ENCODE measurements around the gene ALDH1B1. TPM values are rescaled to one million over a fixed set of nuclear protein-coding genes. Genes with fewer than 3 reads are reported as not detected.

Gene ALDH1B1
- total RNA-seq, 5 donors from 2014 or later (not counting 1 experiment from before 2014, with no cell fraction given): 2.0 to 8.2 (median 5.2) TPM

GRCh38 chr9:38440516-38440915 is 48.0 kb downstream of the ALDH1B1 start:
- Histone ChIP-seq H3K9me3 (no peaks in the 10 kb centered on the region), H3K36me3 (ENCODE audit: control insufficient read depth in 2 of 2, extremely low read depth in 1 of 2, insufficient read depth in 1 of 2, low read length in 1 of 2) (no peaks in the 10 kb centered on the region), H3K27ac (ENCODE audit: low read length) (no peak overlapping the region), H3K27me3 (replicated peaks in 1 of 2; ENCODE audit: control insufficient read depth in 2 of 2, extremely low read depth in 1 of 2, insufficient read depth in 2 of 2, low read length in 1 of 2) (peaks cover 0 to 26% of the 10 kb centered on the region in 2 experiments), H3K4me1 (ENCODE audit: control insufficient read depth in 1 of 2, extremely low read depth in 1 of 2, insufficient read depth in 2 of 2, low read length in 2 of 2) (no peaks in the 10 kb centered on the region), H3K4me3 (ENCODE audit: control insufficient read depth in 1 of 2, extremely low read depth in 1 of 2, low read length in 1 of 2) (no peak overlapping the region)
- DNase-seq (no peak), ATAC-seq (replicated peaks in 1 of 4) (no peak)
- ChIA-PET POLR2A (no interaction called here), CTCF (no interaction called here)
- Mint-ChIP-seq H3K4me1 (peaks cover 0 to 1% (median 0%) of the 10 kb centered on the region in 3 donors), H3K9me3 (no peaks in the 10 kb centered on the region), H3K4me3 (no peak overlapping the region), H3K27me3 (peaks cover 10 to 17% of the 10 kb centered on the region in 2 donors), H3K36me3 (no peaks in the 10 kb centered on the region), H3K27ac (no peak overlapping the region)
- WGBS (ENCODE audit: insufficient coverage): no CpG with 5 or more reads among the region's 3 CpGs

DNA sequence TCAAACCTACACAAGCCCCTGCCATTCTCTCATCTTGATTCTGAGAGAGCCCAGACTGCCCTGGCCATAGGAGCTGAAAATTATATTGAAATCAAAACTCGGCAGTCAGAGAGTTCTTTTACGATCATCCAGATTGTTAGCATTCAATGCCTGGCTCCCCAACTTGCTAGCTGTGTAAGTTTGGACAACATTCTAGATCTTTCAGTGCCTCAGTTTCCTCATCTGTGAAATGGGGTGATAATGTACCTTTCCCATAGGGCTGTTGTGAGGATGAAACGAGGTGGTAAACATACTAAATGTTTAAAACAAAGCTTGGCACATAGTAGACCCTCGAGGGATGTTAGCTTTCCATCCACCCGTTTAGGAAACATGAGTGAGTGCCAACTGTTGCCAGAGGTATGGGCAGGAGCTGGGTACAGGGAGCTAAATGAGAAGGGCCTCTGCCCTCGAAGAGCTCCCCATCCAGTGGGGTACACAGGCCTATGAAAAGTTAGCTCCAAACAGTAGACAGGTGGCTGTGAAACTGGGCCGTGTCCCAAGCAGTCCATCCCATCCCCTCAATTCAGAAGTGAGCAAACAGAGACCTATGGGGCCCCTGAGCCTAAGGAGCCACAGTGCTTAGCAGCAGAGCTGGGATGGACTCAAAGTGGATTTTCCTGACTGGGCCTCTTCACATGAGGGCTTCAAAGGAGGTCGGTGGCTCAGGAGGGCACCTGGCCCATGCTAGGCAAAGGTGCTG is 49.0 kb downstream of the ALDH1B1 start:
- POLR2A ChIA-PET: no interaction called here
- Histone ChIP-seq H3K27ac (ENCODE audit: low read length) (no peak overlapping the region), H3K9me3 (no peaks in the 10 kb centered on the region), H3K27me3 (replicated peaks in 1 of 2; ENCODE audit: control insufficient read depth in 2 of 2, extremely low read depth in 1 of 2, insufficient read depth in 2 of 2, low read length in 1 of 2) (peaks cover 0 to 26% of the 10 kb centered on the region in 2 experiments), H3K36me3 (ENCODE audit: control insufficient read depth in 2 of 2, extremely low read depth in 1 of 2, insufficient read depth in 1 of 2, low read length in 1 of 2) (no peaks in the 10 kb centered on the region), H3K4me3 (ENCODE audit: control insufficient read depth in 1 of 2, extremely low read depth in 1 of 2, low read length in 1 of 2) (no peak overlapping the region), H3K4me1 (ENCODE audit: control insufficient read depth in 1 of 2, extremely low read depth in 1 of 2, insufficient read depth in 2 of 2, low read length in 2 of 2) (no peaks in the 10 kb centered on the region)
- DNase-seq (no peak), ATAC-seq (replicated peaks in 1 of 4) (no peak)
- WGBS (ENCODE audit: insufficient coverage): 70% methylated on average over 7 of the region's 8 CpGs
- Mint-ChIP-seq H3K36me3 (no peaks in the 10 kb centered on the region), H3K4me3 (no peak overlapping the region), H3K27me3 (peaks cover 12 to 21% of the 10 kb centered on the region in 2 donors), H3K4me1 (peaks cover 0 to 3% (median 0%) of the 10 kb centered on the region in 3 donors), H3K9me3 (no peaks in the 10 kb centered on the region), H3K27ac (no peak overlapping the region)
- CTCF ChIA-PET: no interaction called here

DNA sequence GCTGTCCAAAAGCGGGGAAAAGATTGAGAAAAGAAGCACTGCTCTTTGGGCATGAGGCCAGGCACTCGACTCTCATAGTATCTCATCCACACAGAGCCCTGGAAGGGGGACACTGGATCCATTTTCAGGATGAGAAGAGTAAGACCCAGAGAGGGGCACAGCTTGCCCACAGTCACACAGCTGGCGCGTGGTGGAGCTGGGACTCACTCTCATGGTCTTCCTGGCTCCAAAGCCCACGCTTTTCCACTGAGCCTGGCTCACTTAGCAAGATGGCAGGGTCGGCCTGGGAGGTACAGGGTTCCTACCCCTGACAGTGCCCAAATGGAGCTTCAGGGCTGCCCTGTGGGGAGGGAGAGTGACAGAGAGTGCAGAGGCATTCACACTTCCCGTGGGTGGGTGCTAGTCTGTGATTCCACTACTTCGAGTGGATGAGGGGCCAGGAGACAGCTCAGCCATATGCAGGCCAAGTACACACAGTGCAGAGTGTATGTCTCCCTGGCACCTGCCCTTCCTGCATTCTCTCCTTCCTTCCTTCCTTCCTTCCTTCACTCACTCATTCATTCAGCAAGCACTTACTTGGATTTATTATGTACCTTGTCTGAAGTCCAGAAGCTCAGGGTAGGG is 50.1 kb downstream of the ALDH1B1 start:
- ATAC-seq (replicated peaks in 1 of 4): no peak
- no peak overlapping the region for H3K27ac ChIP-seq (ENCODE audit: low read length)
- no peak for DNase-seq
- 52% methylated on average over 3 of the region's 8 CpGs for WGBS (ENCODE audit: insufficient coverage)
- Mint-ChIP-seq H3K27me3 (peaks cover 14 to 21% of the 10 kb centered on the region in 2 donors), H3K4me1 (peaks cover 0 to 3% (median 0%) of the 10 kb centered on the region in 3 donors), H3K36me3 (no peaks in the 10 kb centered on the region), H3K27ac (no peak overlapping the region), H3K4me3 (no peak overlapping the region), H3K9me3 (no peaks in the 10 kb centered on the region)
- ChIA-PET CTCF (no interaction called here), POLR2A (no interaction called here)
- H3K36me3 ChIP-seq (ENCODE audit: control insufficient read depth in 2 of 2, extremely low read depth in 1 of 2, insufficient read depth in 1 of 2, low read length in 1 of 2): no peaks in the 10 kb centered on the region
- H3K9me3 ChIP-seq: no peaks in the 10 kb centered on the region
- no peak overlapping the region for H3K4me3 ChIP-seq (ENCODE audit: control insufficient read depth in 1 of 2, extremely low read depth in 1 of 2, low read length in 1 of 2)
- H3K4me1 ChIP-seq (ENCODE audit: control insufficient read depth in 1 of 2, extremely low read depth in 1 of 2, insufficient read depth in 2 of 2, low read length in 2 of 2): no peaks in the 10 kb centered on the region
- H3K27me3 ChIP-seq (replicated peaks in 1 of 2; ENCODE audit: control insufficient read depth in 2 of 2, extremely low read depth in 1 of 2, insufficient read depth in 2 of 2, low read length in 1 of 2): peaks cover 0 to 26% of the 10 kb centered on the region in 2 experiments

GRCh38 chr9:38443181-38443580 is 50.7 kb downstream of the ALDH1B1 start:
- Mint-ChIP-seq H3K27me3 (peaks cover 12 to 21% of the 10 kb centered on the region in 2 donors), H3K27ac (no peak overlapping the region), H3K4me1 (peaks cover 0 to 3% (median 0%) of the 10 kb centered on the region in 3 donors), H3K9me3 (no peaks in the 10 kb centered on the region), H3K4me3 (no peak overlapping the region), H3K36me3 (no peaks in the 10 kb centered on the region)
- POLR2A ChIA-PET: no interaction called here
- H3K4me3 ChIP-seq (ENCODE audit: control insufficient read depth in 1 of 2, extremely low read depth in 1 of 2, low read length in 1 of 2): no peak overlapping the region
- WGBS (ENCODE audit: insufficient coverage): 85% methylated on average over 3 of the region's 7 CpGs
- ATAC-seq (replicated peaks in 1 of 4): no peak
- CTCF ChIA-PET: no interaction called here
- no peaks in the 10 kb centered on the region for H3K4me1 ChIP-seq (ENCODE audit: control insufficient read depth in 1 of 2, extremely low read depth in 1 of 2, insufficient read depth in 2 of 2, low read length in 2 of 2)
- H3K27me3 ChIP-seq (replicated peaks in 1 of 2; ENCODE audit: control insufficient read depth in 2 of 2, extremely low read depth in 1 of 2, insufficient read depth in 2 of 2, low read length in 1 of 2): peaks cover 0 to 26% of the 10 kb centered on the region in 2 experiments
- no peaks in the 10 kb centered on the region for H3K9me3 ChIP-seq
- no peak overlapping the region for H3K27ac ChIP-seq (ENCODE audit: low read length)
- DNase-seq: no peak
- H3K36me3 ChIP-seq (ENCODE audit: control insufficient read depth in 2 of 2, extremely low read depth in 1 of 2, insufficient read depth in 1 of 2, low read length in 1 of 2): no peaks in the 10 kb centered on the region

DNA sequence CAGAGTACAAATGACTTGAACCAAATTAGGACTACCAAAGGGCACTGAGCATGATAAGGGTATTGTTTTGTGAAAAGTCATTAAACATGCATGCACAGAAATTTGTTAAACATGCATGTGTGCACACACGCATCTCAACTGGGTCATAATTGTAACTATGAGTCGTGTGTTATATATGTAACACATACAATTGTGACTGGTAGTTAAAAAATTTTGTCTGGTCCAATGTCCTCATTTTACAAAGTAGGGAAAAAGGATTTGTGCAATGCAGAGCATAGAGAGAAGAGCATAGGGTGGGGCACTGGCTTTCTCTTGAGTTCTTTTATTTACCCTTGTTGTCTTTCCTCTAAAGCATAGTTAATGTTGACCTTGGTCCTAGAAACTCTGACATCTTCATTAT is 51.1 kb downstream of the ALDH1B1 start:
- Mint-ChIP-seq H3K27me3 (peaks cover 11 to 21% of the 10 kb centered on the region in 2 donors), H3K27ac (no peak overlapping the region), H3K4me1 (peaks cover 0 to 3% (median 0%) of the 10 kb centered on the region in 3 donors), H3K4me3 (no peak overlapping the region), H3K36me3 (no peaks in the 10 kb centered on the region), H3K9me3 (no peaks in the 10 kb centered on the region)
- no peak for DNase-seq
- H3K27ac ChIP-seq (ENCODE audit: low read length): no peak overlapping the region
- no peaks in the 10 kb centered on the region for H3K9me3 ChIP-seq
- H3K4me3 ChIP-seq (ENCODE audit: control insufficient read depth in 1 of 2, extremely low read depth in 1 of 2, low read length in 1 of 2): no peak overlapping the region
- ChIA-PET CTCF (no interaction called here), POLR2A (no interaction called here)
- peaks cover 0 to 26% of the 10 kb centered on the region in 2 experiments for H3K27me3 ChIP-seq (replicated peaks in 1 of 2; ENCODE audit: control insufficient read depth in 2 of 2, extremely low read depth in 1 of 2, insufficient read depth in 2 of 2, low read length in 1 of 2)
- H3K4me1 ChIP-seq (ENCODE audit: control insufficient read depth in 1 of 2, extremely low read depth in 1 of 2, insufficient read depth in 2 of 2, low read length in 2 of 2): no peaks in the 10 kb centered on the region
- WGBS (ENCODE audit: insufficient coverage): no CpG with 5 or more reads among the region's 2 CpGs
- ATAC-seq (replicated peaks in 1 of 4): no peak
- H3K36me3 ChIP-seq (ENCODE audit: control insufficient read depth in 2 of 2, extremely low read depth in 1 of 2, insufficient read depth in 1 of 2, low read length in 1 of 2): no peaks in the 10 kb centered on the region

- POLR2A ChIA-PET: no interaction called here
- Histone ChIP-seq H3K36me3 (ENCODE audit: control insufficient read depth in 2 of 2, extremely low read depth in 1 of 2, insufficient read depth in 1 of 2, low read length in 1 of 2) (no peaks in the 10 kb centered on the region), H3K27me3 (replicated peaks in 1 of 2; ENCODE audit: control insufficient read depth in 2 of 2, extremely low read depth in 1 of 2, insufficient read depth in 2 of 2, low read length in 1 of 2) (peaks cover 0 to 17% of the 10 kb centered on the region in 2 experiments), H3K9me3 (no peaks in the 10 kb centered on the region), H3K27ac (ENCODE audit: low read length) (no peak overlapping the region), H3K4me1 (ENCODE audit: control insufficient read depth in 1 of 2, extremely low read depth in 1 of 2, insufficient read depth in 2 of 2, low read length in 2 of 2) (no peaks in the 10 kb centered on the region), H3K4me3 (ENCODE audit: control insufficient read depth in 1 of 2, extremely low read depth in 1 of 2, low read length in 1 of 2) (no peak overlapping the region)
- ATAC-seq (replicated peaks in 1 of 4) (peak in 1 of 4 experiments; percentile 33), DNase-seq (no peak)
- no peak overlapping the region for H3K4me3 Mint-ChIP-seq
- no peak overlapping the region for H3K27ac Mint-ChIP-seq
- WGBS (ENCODE audit: insufficient coverage): no CpG with 5 or more reads among the region's 11 CpGs
- peaks cover 5% of the 10 kb centered on the region for H3K36me3 Mint-ChIP-seq
- H3K9me3 Mint-ChIP-seq: peaks cover 1 to 7% (median 4%) of the 10 kb centered on the region in 3 donors
- H3K27me3 Mint-ChIP-seq: peaks cover 5 to 31% of the 10 kb centered on the region in 2 donors
- H3K4me1 Mint-ChIP-seq: peaks cover 0 to 3% (median 0%) of the 10 kb centered on the region in 3 donors
- CTCF ChIA-PET: no interaction called here
Measured at GRCh38 chr9:38445154-38446043, 52.9 kb downstream of the ALDH1B1 start.
